ENCODE results near the gene C1orf53.

C1orf53 gene

DNA sequence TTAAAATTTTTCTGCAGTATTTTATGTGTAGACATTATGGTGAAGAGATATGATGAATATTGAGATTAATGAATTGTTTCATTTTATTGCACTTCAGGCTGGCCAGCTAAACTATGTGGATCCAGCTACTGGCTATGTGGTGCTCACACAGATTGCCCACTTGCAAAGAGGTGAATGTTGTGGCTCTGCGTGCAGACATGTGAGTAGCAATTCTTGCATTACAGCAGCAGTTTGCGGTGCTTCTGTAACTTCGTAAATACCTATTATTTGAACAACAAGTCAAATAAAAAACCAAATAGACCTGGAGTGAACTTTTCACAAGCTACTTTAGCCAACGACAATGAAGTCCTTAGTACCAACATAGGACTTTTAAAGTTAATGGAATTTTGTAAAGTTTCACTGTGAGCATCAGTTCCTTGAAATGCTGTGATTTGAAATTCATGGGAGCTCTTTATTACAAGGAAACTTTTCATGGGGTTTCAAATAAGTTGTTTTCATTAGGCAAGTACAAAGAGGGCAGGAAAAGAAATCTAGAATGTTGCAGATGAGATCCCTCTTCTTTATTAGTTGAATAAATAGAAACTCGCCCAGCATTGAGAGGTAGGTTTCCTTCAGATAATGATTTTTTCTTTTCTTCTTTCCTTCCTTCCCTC is 3.4 kb downstream of the C1orf53 start:
- no peak overlapping the region for H3K4me3 ChIP-seq
- no peak overlapping the region for H3K27ac ChIP-seq

- Histone ChIP-seq H3K27ac (no peak overlapping the region), H3K4me3 (no peak overlapping the region)
Observed at GRCh38 chr1:197907846-197908616, 5.6 kb downstream of the C1orf53 start.

- Histone ChIP-seq H3K27ac (no peak overlapping the region), H3K4me3 (no peak overlapping the region)
Observed at GRCh38 chr1:197908716-197909220, 6.3 kb downstream of the C1orf53 start.

- no peak overlapping the region for H3K27ac ChIP-seq
- no peak overlapping the region for H3K4me3 ChIP-seq
Observed at GRCh38 chr1:197909384-197909783, 7.0 kb downstream of the C1orf53 start.

DNA sequence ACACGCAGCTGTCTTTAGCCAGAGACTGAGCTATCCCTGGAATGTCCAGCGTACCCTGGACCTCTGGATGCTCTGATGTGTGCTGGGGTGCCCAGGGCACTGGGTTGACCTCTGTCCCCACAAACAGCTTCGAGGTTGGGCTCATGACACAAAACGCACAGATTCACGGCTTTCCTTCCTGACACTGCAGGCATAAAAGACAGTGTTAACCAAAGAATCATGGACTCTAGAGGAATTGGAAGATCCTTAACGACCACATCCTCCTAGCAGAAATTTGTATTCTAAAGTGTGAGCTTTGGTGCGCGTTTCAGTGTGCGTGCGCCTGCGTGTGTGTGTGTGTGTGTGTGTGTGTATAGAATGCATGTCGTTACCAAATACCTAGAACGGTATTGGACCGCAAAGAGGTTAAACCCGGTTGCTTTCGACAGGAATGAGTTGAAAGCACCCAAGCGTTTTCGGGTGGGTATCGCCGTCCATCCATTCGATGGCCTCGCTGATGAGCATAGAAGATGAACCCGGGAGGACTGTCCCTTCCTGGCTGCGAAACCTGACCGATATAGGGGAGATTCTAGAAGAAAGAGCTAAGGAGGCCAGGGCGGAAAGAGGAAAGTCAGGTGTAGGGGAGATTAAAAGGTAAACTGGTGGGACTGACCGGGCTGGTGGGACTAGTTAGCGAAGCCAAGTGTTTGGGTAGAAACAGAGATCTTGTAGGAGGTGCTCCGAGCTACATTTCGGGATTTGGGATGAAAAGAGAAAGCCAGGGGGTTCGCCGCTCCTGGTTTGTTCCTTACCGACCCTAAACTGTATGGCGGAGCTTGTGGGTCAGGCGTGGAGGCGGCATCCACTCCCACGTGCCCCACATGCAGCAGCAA is 7.9 kb downstream of the C1orf53 start:
- no peak overlapping the region for H3K4me3 ChIP-seq

GRCh38 chr1:197911111-197911856 is 8.9 kb downstream of the C1orf53 start:
- Histone ChIP-seq H3K4me3 (no peak overlapping the region), H3K27ac (no peak overlapping the region)

More for the DNA sequence above, 7.9 kb downstream of the C1orf53 start:
- H3K27ac ChIP-seq: no peak overlapping the region

DNA sequence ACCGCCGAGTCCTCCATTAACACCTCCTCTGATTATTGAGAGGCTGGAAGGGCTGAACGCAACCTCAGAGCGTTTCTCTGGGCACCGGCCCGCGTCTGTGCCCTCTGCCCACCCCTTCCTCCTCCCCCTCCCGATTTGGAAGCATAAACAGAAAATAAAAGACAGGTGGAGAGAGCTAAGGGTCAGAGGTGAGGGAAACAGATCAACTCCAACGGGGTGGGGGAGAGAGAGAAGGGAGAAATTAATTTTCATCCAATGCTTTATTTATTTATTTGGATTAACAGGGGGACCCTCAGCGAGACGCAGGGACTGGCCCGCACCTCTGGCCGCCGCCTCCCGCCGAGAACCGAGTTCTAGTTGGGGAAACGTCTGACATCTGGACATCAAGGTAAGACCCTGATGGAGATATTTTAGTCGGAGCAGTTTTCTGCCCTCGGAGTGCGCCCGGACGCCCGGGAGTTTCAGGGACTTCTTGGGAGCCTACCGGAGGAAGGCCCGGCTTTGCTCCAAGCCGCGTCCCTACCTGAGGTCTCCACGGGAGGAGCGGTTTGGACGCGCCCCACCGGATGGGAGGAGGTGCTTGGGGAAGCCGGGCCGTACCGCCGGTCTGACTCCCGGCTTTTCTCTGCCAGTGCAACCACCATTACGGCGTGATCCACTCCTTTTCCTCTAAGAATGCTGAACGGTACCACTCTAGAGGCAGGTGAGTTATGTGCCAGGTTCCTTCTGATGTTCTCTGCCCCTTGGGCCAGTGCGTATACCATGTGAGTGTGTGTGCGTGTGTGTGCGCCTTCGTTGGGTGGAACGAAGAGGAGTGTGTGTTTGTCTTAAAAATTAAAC is 9.6 kb downstream of the C1orf53 start:
- peak overlapping the region in 2 of 7 experiments; percentile 3 to 6 for H3K4me3 ChIP-seq

GRCh38 chr1:197912739-197913494 is 10.5 kb downstream of the C1orf53 start:
- Histone ChIP-seq H3K27ac (no peak overlapping the region), H3K4me3 (peak overlapping the region in 1 of 7 experiments; percentile 3)

More for the DNA sequence above, 9.6 kb downstream of the C1orf53 start:
- no peak overlapping the region for H3K27ac ChIP-seq

DNA sequence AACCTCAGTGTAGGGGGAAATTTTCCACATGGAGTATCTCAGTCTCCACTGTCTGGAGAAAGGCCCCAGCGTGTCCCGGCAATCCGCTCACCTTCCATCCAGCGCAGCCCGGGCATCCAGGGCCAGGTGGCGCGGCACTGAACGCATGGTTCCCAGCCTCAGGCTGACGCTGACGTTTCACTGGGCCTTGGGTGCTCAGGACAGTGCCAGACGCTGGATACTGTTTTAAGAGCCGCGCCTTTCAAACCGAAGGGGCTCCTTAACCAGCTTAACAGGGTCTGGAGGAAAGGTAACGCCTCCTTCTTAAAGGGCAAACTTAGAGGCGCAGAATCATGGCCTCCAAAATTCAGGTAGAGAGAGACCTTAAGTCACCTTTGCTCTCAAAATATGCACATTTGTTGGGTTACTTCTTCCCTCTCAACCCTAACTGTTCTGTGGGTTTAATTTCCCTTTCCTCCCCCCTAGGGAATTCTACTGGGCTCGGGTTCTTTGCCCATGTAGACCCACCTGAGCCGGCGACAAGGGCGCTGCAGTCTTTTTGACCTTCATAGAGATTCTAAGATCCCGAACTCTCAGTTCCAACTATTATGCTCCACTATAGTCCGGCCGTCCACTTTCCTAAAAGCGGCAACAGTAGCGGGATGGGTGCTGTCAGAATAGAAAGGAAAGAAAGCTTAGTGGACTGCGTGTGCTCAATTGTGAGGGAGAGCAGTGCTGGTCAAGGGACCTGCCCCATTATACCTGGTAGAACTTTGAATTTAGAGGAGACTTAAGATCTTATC is 11.3 kb downstream of the C1orf53 start:
- Histone ChIP-seq H3K27ac (no peak overlapping the region), H3K4me3 (no peak overlapping the region)

GRCh38 chr1:197914510-197914909 is 12.1 kb downstream of the C1orf53 start:
- H3K4me3 ChIP-seq: no peak overlapping the region
- no peak overlapping the region for H3K27ac ChIP-seq

GRCh38 chr1:197915260-197915861 is 12.9 kb downstream of the C1orf53 start:
- H3K4me3 ChIP-seq: no peak overlapping the region

GRCh38 chr1:197915862-197916499 is 13.6 kb downstream of the C1orf53 start:
- H3K27ac ChIP-seq: no peak overlapping the region
- H3K4me3 ChIP-seq: no peak overlapping the region

More at GRCh38 chr1:197915260-197915861, 12.9 kb downstream of the C1orf53 start:
- H3K27ac ChIP-seq: no peak overlapping the region

GRCh38 chr1:197916500-197916983 is 14.1 kb downstream of the C1orf53 start:
- H3K27ac ChIP-seq: no peak overlapping the region
- H3K4me3 ChIP-seq: no peak overlapping the region

GRCh38 chr1:197917805-197918651 is 15.6 kb downstream of the C1orf53 start:
- H3K4me3 ChIP-seq: peak overlapping the region in 4 of 7 experiments; percentile 3 to 31 (median 16)
- no peak overlapping the region for H3K27ac ChIP-seq

DNA sequence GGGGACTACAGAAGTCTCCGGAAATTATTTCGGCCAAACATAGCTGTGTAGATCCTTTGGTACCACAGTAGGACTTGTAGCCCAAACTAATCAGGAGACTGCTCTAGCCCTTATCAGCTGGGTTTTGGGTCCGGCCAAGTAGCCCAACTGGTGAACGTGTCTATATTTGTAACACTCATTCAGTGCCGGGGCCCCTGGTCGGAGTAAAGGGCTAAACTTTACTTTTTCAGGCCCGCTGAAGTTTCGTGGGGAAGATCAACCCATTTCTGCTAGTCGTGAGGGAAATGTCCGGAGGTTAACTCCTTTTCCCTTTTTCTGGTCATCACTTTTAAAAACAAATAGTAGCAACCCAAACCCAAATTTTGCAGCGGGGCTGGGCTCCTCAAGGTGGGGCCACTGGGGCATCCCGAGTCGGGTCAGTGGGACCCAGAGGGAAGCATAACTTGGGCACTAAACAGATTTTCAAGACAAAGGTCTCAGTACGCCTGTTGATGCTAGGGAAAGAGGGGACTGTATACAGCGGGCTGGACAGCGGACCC is 16.4 kb downstream of the C1orf53 start:
- Histone ChIP-seq H3K27ac (no peak overlapping the region), H3K4me3 (no peak overlapping the region)

All from skin epidermis (tissue), 12 donors.